ENCODE results near the gene MYO1A. TPM values are rescaled to one million over a fixed set of nuclear protein-coding genes. Genes with fewer than 3 reads are reported as not detected.

The MYO1A gene
- total and polyA plus RNA-seq, 2 of the 13 experiments (the other 11 are each of a cell fraction or from before 2014, with no cell fraction given): 5.3 to 6.0 TPM

GRCh38 chr12:57088354-57089270 lies 38.7 kb upstream of the MYO1A start, which contains the start of gene NAB2 (continued):
- TF ChIP-seq ZNF704 (CRISPR knock-in tag; IDR thresholded peaks at IDR 0.05; ENCODE audit: borderline replicate concordance) (peak; percentile 76; the same call in 1 of the 2 replicates), TRAFD1 (CRISPR knock-in tag; IDR thresholded peaks at IDR 0.05; ENCODE audit: borderline replicate concordance) (no peak), SIX4 (CRISPR knock-in tag; IDR thresholded peaks at IDR 0.05) (0 out of 2 replicates have a peak, but pooled peaks have one; percentile 25), ZNF598 (CRISPR knock-in tag; IDR thresholded peaks at IDR 0.05; ENCODE audit: borderline replicate concordance) (no peak; the same call in 1 of the 2 replicates), SIX1 (CRISPR knock-in tag; IDR thresholded peaks at IDR 0.05; ENCODE audit: borderline replicate concordance) (peak; percentile 33; the same call in 1 of the 2 replicates), ZNF224 (CRISPR knock-in tag; IDR thresholded peaks at IDR 0.05) (0 out of 2 replicates have a peak, but pooled peaks have one; percentile 7), CENPT (CRISPR knock-in tag; IDR thresholded peaks at IDR 0.05; ENCODE audit: low read depth) (no peak; the same call in 1 of the 2 replicates), ZMYM3 (CRISPR knock-in tag; IDR thresholded peaks at IDR 0.05) (no peak), NFE2 (CRISPR knock-in tag; IDR thresholded peaks at IDR 0.05) (no peak), BCL3 (CRISPR knock-in tag; IDR thresholded peaks at IDR 0.05) (no peak), TCF12 (IDR thresholded peaks at IDR 0.05) (no peak), TCF12 (CRISPR knock-in tag; IDR thresholded peaks at IDR 0.05) (peak; percentile 24; the same call in 1 of the 2 replicates), ZNF577 (CRISPR knock-in tag; IDR thresholded peaks at IDR 0.05; ENCODE audit: borderline replicate concordance, low read depth) (no peak), DZIP1 (CRISPR knock-in tag; IDR thresholded peaks at IDR 0.05) (no peak; the same call in 1 of the 2 replicates), ZNF674 (CRISPR knock-in tag; IDR thresholded peaks at IDR 0.05; ENCODE audit: low read depth) (no peak), TFDP2 (CRISPR knock-in tag; IDR thresholded peaks at IDR 0.05) (peak; percentile 72; the same call in 1 of the 2 replicates)
- TF ChIP-seq, protein P1, sequence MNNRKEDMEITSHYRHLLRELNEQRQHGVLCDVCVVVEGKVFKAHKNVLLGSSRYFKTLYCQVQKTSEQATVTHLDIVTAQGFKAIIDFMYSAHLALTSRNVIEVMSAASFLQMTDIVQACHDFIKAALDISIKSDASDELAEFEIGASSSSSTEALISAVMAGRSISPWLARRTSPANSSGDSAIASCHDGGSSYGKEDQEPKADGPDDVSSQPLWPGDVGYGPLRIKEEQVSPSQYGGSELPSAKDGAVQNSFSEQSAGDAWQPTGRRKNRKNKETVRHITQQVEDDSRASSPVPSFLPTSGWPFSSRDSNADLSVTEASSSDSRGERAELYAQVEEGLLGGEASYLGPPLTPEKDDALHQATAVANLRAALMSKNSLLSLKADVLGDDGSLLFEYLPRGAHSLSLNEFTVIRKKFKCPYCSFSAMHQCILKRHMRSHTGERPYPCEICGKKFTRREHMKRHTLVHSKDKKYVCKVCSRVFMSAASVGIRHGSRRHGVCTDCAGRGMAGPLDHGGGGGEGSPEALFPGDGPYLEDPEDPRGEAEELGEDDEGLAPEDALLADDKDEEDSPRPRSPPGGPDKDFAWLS (CRISPR knock-in tag; IDR thresholded peaks at IDR 0.05; ENCODE audit: borderline replicate concordance): no peak

Data from HepG2 (cell line).